Glutamatergic neuron (in vitro differentiated cells): ENCODE data around the gene PRKCH. TPM values are rescaled to one million over a fixed set of nuclear protein-coding genes. Genes with fewer than 3 reads are reported as not detected.

Experiments used
- DNase-seq: peaks from one replicate; pipeline ENCODE4 v3.0.0; 2022
- H3K27ac Mint-ChIP-seq: one replicate; pipeline ENCODE4 v1.8.0; 2020; ENCODE audit warnings: mild to moderate bottlenecking, mixed read lengths, inconsistent platforms; ENCODE audit not compliant: unreplicated experiment
- H3K27me3 Mint-ChIP-seq: one replicate; pipeline ENCODE4 v1.8.0; 2020; ENCODE audit warnings: mild to moderate bottlenecking, moderate library complexity, mixed read lengths, inconsistent platforms; ENCODE audit not compliant: unreplicated experiment
- H3K36me3 Mint-ChIP-seq: one replicate; pipeline ENCODE4 v1.8.0; 2020; ENCODE audit warnings: mild to moderate bottlenecking, mixed read lengths, inconsistent platforms; ENCODE audit not compliant: unreplicated experiment
- H3K4me1 Mint-ChIP-seq: one replicate; pipeline ENCODE4 v1.8.0; 2020; ENCODE audit warnings: mild to moderate bottlenecking, low read depth, mixed read lengths, inconsistent platforms; ENCODE audit not compliant: unreplicated experiment
- H3K4me3 Mint-ChIP-seq: one replicate; pipeline ENCODE4 v1.8.0; 2020; ENCODE audit warnings: mild to moderate bottlenecking, mixed read lengths, inconsistent platforms; ENCODE audit not compliant: unreplicated experiment
- H3K9me3 Mint-ChIP-seq: one replicate; pipeline ENCODE4 v1.8.0; 2020; ENCODE audit warnings: mild to moderate bottlenecking, moderate library complexity, mixed read lengths, inconsistent platforms; ENCODE audit not compliant: unreplicated experiment
- total RNA-seq: library from RNA; stranded (reverse); fragmentation: NEBNext Ultra II Directional; extraction: Animal tissue kit (Norgen Biotek cat#: 25700); gene quantifications from one replicate; pipeline ENCODE4 v1.2.1, GENCODE V29; 2021; ENCODE audit not compliant: unreplicated experiment
- TF ChIP-seq, protein P1 (sequence below): fragments of 200-600 bp; sonication (generic); IDR thresholded peaks from one replicate; pipeline ENCODE4 v1.5.0; 2021; ENCODE audit not compliant: partially characterized antibody, unreplicated experiment

Gene PRKCH
- total RNA-seq, 1 donor from 2014 or later: 0.54 TPM

GRCh38 chr14:61585598-61586543 is 264.5 kb downstream of the PRKCH start:
- Mint-ChIP-seq H3K27ac (no peak overlapping the region), H3K4me3 (no peak overlapping the region), H3K4me1 (peaks cover 13% of the 10 kb centered on the region), H3K9me3 (no peaks in the 10 kb centered on the region), H3K27me3 (no peaks in the 10 kb centered on the region), H3K36me3 (no peaks in the 10 kb centered on the region)
- TF ChIP-seq, protein P1, sequence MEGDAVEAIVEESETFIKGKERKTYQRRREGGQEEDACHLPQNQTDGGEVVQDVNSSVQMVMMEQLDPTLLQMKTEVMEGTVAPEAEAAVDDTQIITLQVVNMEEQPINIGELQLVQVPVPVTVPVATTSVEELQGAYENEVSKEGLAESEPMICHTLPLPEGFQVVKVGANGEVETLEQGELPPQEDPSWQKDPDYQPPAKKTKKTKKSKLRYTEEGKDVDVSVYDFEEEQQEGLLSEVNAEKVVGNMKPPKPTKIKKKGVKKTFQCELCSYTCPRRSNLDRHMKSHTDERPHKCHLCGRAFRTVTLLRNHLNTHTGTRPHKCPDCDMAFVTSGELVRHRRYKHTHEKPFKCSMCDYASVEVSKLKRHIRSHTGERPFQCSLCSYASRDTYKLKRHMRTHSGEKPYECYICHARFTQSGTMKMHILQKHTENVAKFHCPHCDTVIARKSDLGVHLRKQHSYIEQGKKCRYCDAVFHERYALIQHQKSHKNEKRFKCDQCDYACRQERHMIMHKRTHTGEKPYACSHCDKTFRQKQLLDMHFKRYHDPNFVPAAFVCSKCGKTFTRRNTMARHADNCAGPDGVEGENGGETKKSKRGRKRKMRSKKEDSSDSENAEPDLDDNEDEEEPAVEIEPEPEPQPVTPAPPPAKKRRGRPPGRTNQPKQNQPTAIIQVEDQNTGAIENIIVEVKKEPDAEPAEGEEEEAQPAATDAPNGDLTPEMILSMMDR: no peak
- no peak for DNase-seq

- H3K4me1 Mint-ChIP-seq: peaks cover 10% of the 10 kb centered on the region
- TF ChIP-seq, protein P1: no peak
- H3K27me3 Mint-ChIP-seq: no peaks in the 10 kb centered on the region
- no peaks in the 10 kb centered on the region for H3K9me3 Mint-ChIP-seq
- no peaks in the 10 kb centered on the region for H3K36me3 Mint-ChIP-seq
- no peak overlapping the region for H3K27ac Mint-ChIP-seq
- H3K4me3 Mint-ChIP-seq: no peak overlapping the region
- DNase-seq: no peak
Observed at GRCh38 chr14:61586544-61587055, 265.2 kb downstream of the PRKCH start.

DNA sequence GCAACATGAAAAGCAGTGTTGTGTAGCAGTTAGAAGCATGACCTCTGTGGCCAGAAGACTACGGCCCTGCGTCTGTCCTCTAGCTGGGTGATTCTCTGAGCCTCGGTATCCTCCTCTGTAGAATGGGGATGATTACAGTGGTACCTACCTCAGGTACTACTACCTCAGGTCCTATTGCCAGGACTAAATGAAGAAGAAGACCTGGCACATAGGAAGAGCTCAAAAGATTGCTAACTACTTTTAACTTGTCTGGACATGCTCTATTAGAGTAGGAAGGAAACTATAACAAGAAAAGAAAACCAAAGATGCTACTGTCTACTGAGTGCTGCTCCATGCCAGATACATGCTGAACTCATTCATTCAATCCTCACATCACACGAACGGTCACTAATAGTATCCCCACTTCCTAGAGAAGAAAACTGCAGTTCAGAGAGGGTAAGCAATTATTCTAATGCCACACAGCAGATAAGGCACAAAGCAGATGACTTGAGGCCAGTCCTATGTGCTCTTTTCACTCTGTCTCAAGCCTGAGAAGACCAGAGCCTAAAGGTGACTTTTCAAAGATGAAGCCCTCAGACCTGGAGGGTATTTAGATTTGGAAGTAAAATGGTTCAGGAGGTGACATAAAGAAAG is 265.8 kb downstream of the PRKCH start:
- Mint-ChIP-seq H3K36me3 (no peaks in the 10 kb centered on the region), H3K9me3 (no peaks in the 10 kb centered on the region), H3K27me3 (no peaks in the 10 kb centered on the region), H3K4me1 (peaks cover 8% of the 10 kb centered on the region), H3K27ac (no peak overlapping the region), H3K4me3 (no peak overlapping the region)
- DNase-seq: no peak
- TF ChIP-seq, protein P1: no peak

GRCh38 chr14:61588419-61588901 is 267.1 kb downstream of the PRKCH start:
- no peaks in the 10 kb centered on the region for H3K36me3 Mint-ChIP-seq
- peaks cover 8% of the 10 kb centered on the region for H3K4me1 Mint-ChIP-seq
- no peak overlapping the region for H3K4me3 Mint-ChIP-seq
- TF ChIP-seq, protein P1: no peak
- no peak overlapping the region for H3K27ac Mint-ChIP-seq
- H3K27me3 Mint-ChIP-seq: no peaks in the 10 kb centered on the region
- no peaks in the 10 kb centered on the region for H3K9me3 Mint-ChIP-seq
- no peak for DNase-seq
